Activated naive CD4-positive, alpha-beta T cell treated with anti-CD3 and anti-CD28 coated beads, Interleukin-2, amount 10 ng/mL, durations not matched to agents 7 days and 5 days (primary cell): ENCODE data around the gene ADAT2.

Experiments
- CTCF ChIA-PET: fragments of 350-600 bp; sonication (Branson Sonifier 250); formaldehyde crosslinking; loops from one replicate; lab custom pipeline; 2021; ENCODE audit warnings: antibody characterized with exemption; lab: Charles Lee
- DNase-seq: peaks from one replicate; pipeline ENCODE4 v3.0.0-alpha.2; 2020
- H3K27ac Mint-ChIP-seq: one replicate; pipeline ENCODE4 v1.8.0; 2021; ENCODE audit warnings: mild to moderate bottlenecking, moderate library complexity, mixed read lengths
- H3K27me3 Mint-ChIP-seq: one replicate; pipeline ENCODE4 v1.8.0; 2021; ENCODE audit warnings: mild to moderate bottlenecking, mixed read lengths
- H3K36me3 Mint-ChIP-seq: one replicate; pipeline ENCODE4 v1.8.0; 2021; ENCODE audit warnings: mixed read lengths
- H3K4me1 Mint-ChIP-seq: one replicate; pipeline ENCODE4 v1.8.0; 2021; ENCODE audit warnings: mixed read lengths
- H3K4me3 Mint-ChIP-seq: one replicate; pipeline ENCODE4 v1.8.0; 2021; ENCODE audit warnings: mild to moderate bottlenecking, moderate library complexity, mixed read lengths
- H3K9me3 Mint-ChIP-seq: one replicate; pipeline ENCODE4 v1.8.0; 2021; ENCODE audit warnings: mixed read lengths

ADAT2 gene

GRCh38 chr6:143426026-143426425 lies 24.5 kb downstream of the ADAT2 start:
- no peak for DNase-seq
- H3K27ac Mint-ChIP-seq: no peak overlapping the region
- H3K36me3 Mint-ChIP-seq: peaks cover 6% of the 10 kb centered on the region
- no peaks in the 10 kb centered on the region for H3K9me3 Mint-ChIP-seq
- no peak overlapping the region for H3K4me3 Mint-ChIP-seq
- H3K27me3 Mint-ChIP-seq: no peaks in the 10 kb centered on the region
- CTCF ChIA-PET: interaction anchor here (0.6 to 4.1 kb wide), 10 partner anchors 11 to 951 kb away, joined by 3 to 26 read pairs (median 8); no protein-coding TSS in a partner anchor
- no peaks in the 10 kb centered on the region for H3K4me1 Mint-ChIP-seq

GRCh38 chr6:143419526-143419925 lies 31.0 kb downstream of the ADAT2 start:
- peaks cover 6% of the 10 kb centered on the region for H3K36me3 Mint-ChIP-seq
- H3K27ac Mint-ChIP-seq: no peak overlapping the region
- no peak for DNase-seq
- no peak overlapping the region for H3K4me3 Mint-ChIP-seq
- no peaks in the 10 kb centered on the region for H3K9me3 Mint-ChIP-seq
- CTCF ChIA-PET: no interaction called here
- no peaks in the 10 kb centered on the region for H3K4me1 Mint-ChIP-seq
- no peaks in the 10 kb centered on the region for H3K27me3 Mint-ChIP-seq

GRCh38 chr6:143414769-143415168 lies 35.7 kb downstream of the ADAT2 start:
- no peaks in the 10 kb centered on the region for H3K27me3 Mint-ChIP-seq
- H3K9me3 Mint-ChIP-seq: no peaks in the 10 kb centered on the region
- no peak overlapping the region for H3K4me3 Mint-ChIP-seq
- CTCF ChIA-PET: interaction anchor here (1.0 to 1.6 kb wide), 2 partner anchors 11 kb away, joined by 3 to 4 read pairs; no protein-coding TSS in a partner anchor
- H3K4me1 Mint-ChIP-seq: no peaks in the 10 kb centered on the region
- H3K36me3 Mint-ChIP-seq: no peaks in the 10 kb centered on the region
- no peak for DNase-seq
- no peak overlapping the region for H3K27ac Mint-ChIP-seq

- no peak for DNase-seq
- CTCF ChIA-PET: no interaction called here
- H3K27me3 Mint-ChIP-seq: no peaks in the 10 kb centered on the region
- H3K4me3 Mint-ChIP-seq: no peak overlapping the region
- H3K36me3 Mint-ChIP-seq: no peaks in the 10 kb centered on the region
- H3K4me1 Mint-ChIP-seq: no peaks in the 10 kb centered on the region
- no peak overlapping the region for H3K27ac Mint-ChIP-seq
- H3K9me3 Mint-ChIP-seq: no peaks in the 10 kb centered on the region
Measured at GRCh38 chr6:143410859-143411270, 39.6 kb downstream of the ADAT2 start.

- Mint-ChIP-seq H3K27me3 (peaks cover 4% of the 10 kb centered on the region), H3K36me3 (no peaks in the 10 kb centered on the region), H3K9me3 (no peaks in the 10 kb centered on the region), H3K27ac (no peak overlapping the region), H3K4me3 (no peak overlapping the region), H3K4me1 (no peaks in the 10 kb centered on the region)
- DNase-seq: no peak
- CTCF ChIA-PET: no interaction called here
Measured at GRCh38 chr6:143408787-143409162, 41.7 kb downstream of the ADAT2 start.

- H3K4me3 Mint-ChIP-seq: no peak overlapping the region
- DNase-seq: no peak
- CTCF ChIA-PET: no interaction called here
- H3K9me3 Mint-ChIP-seq: no peaks in the 10 kb centered on the region
- no peaks in the 10 kb centered on the region for H3K4me1 Mint-ChIP-seq
- peaks cover 4% of the 10 kb centered on the region for H3K27me3 Mint-ChIP-seq
- no peak overlapping the region for H3K27ac Mint-ChIP-seq
- no peaks in the 10 kb centered on the region for H3K36me3 Mint-ChIP-seq
Measured at GRCh38 chr6:143408151-143408786, 42.2 kb downstream of the ADAT2 start.

GRCh38 chr6:143406673-143407072 lies 43.8 kb downstream of the ADAT2 start:
- Mint-ChIP-seq H3K9me3 (no peaks in the 10 kb centered on the region), H3K4me3 (no peak overlapping the region), H3K36me3 (no peaks in the 10 kb centered on the region), H3K27me3 (peaks cover 4% of the 10 kb centered on the region), H3K27ac (no peak overlapping the region), H3K4me1 (peaks cover under 1% of the 10 kb centered on the region)
- DNase-seq: no peak
- CTCF ChIA-PET: no interaction called here

GRCh38 chr6:143405373-143406154 lies 44.9 kb downstream of the ADAT2 start:
- Mint-ChIP-seq H3K36me3 (no peaks in the 10 kb centered on the region), H3K27me3 (peaks cover 4% of the 10 kb centered on the region), H3K4me1 (peaks cover 12% of the 10 kb centered on the region), H3K4me3 (no peak overlapping the region), H3K9me3 (no peaks in the 10 kb centered on the region), H3K27ac (no peak overlapping the region)
- CTCF ChIA-PET: no interaction called here
- no peak for DNase-seq

- CTCF ChIA-PET: no interaction called here
- no peaks in the 10 kb centered on the region for H3K36me3 Mint-ChIP-seq
Measured at GRCh38 chr6:143402721-143403336, 47.7 kb downstream of the ADAT2 start.

GRCh38 chr6:143401636-143402370 lies 48.7 kb downstream of the ADAT2 start:
- Mint-ChIP-seq H3K4me1 (peaks cover 20% of the 10 kb centered on the region), H3K27me3 (peaks cover 4% of the 10 kb centered on the region), H3K36me3 (no peaks in the 10 kb centered on the region), H3K9me3 (no peaks in the 10 kb centered on the region), H3K4me3 (no peak overlapping the region), H3K27ac (no peak overlapping the region)
- CTCF ChIA-PET: no interaction called here
- DNase-seq: no peak

More at GRCh38 chr6:143402721-143403336, 47.7 kb downstream of the ADAT2 start:
- DNase-seq: no peak
- Mint-ChIP-seq H3K4me3 (no peak overlapping the region), H3K9me3 (no peaks in the 10 kb centered on the region), H3K27me3 (peaks cover 4% of the 10 kb centered on the region), H3K4me1 (peaks cover 20% of the 10 kb centered on the region), H3K27ac (no peak overlapping the region)

GRCh38 chr6:143401068-143401446 lies 49.4 kb downstream of the ADAT2 start:
- peaks cover 4% of the 10 kb centered on the region for H3K27me3 Mint-ChIP-seq
- CTCF ChIA-PET: no interaction called here
- no peaks in the 10 kb centered on the region for H3K36me3 Mint-ChIP-seq
- H3K27ac Mint-ChIP-seq: peak overlapping the region; percentile 68
- H3K9me3 Mint-ChIP-seq: no peaks in the 10 kb centered on the region
- H3K4me1 Mint-ChIP-seq: peaks cover 20% of the 10 kb centered on the region
- DNase-seq: no peak
- no peak overlapping the region for H3K4me3 Mint-ChIP-seq

- H3K27ac Mint-ChIP-seq: peak overlapping the region; percentile 68
- CTCF ChIA-PET: no interaction called here
- DNase-seq: no peak
Measured at GRCh38 chr6:143400258-143401067, 50.0 kb downstream of the ADAT2 start.

GRCh38 chr6:143399775-143400174 lies 50.7 kb downstream of the ADAT2 start:
- no peak overlapping the region for H3K27ac Mint-ChIP-seq
- no peak overlapping the region for H3K4me3 Mint-ChIP-seq
- peaks cover 20% of the 10 kb centered on the region for H3K4me1 Mint-ChIP-seq
- CTCF ChIA-PET: no interaction called here
- DNase-seq: no peak
- no peaks in the 10 kb centered on the region for H3K9me3 Mint-ChIP-seq
- no peaks in the 10 kb centered on the region for H3K36me3 Mint-ChIP-seq
- H3K27me3 Mint-ChIP-seq: peaks cover under 1% of the 10 kb centered on the region

More at GRCh38 chr6:143400258-143401067, 50.0 kb downstream of the ADAT2 start:
- no peaks in the 10 kb centered on the region for H3K9me3 Mint-ChIP-seq
- H3K4me3 Mint-ChIP-seq: no peak overlapping the region
- H3K4me1 Mint-ChIP-seq: peaks cover 20% of the 10 kb centered on the region
- no peaks in the 10 kb centered on the region for H3K36me3 Mint-ChIP-seq
- H3K27me3 Mint-ChIP-seq: peaks cover 4% of the 10 kb centered on the region
